AG09309 (cell line): ENCODE results near the gene ATAD3B.
"Not testable (repeated sequence)": the region's sequence is repeated elsewhere in the genome, so short reads cannot be mapped to it uniquely, and the experiment has no call there.

Experiments used
- DNase-seq: peaks from one replicate; pipeline ENCODE4 v3.0.0-alpha.2; 2010; ENCODE audit warnings: low read depth
- H3K4me3 ChIP-seq: 2 replicates; pipeline ENCODE4 v1.5.1; 2011; ENCODE audit warnings: mild to moderate bottlenecking, low read depth, low read length, moderate library complexity; ENCODE audit not compliant: control insufficient read depth
- TF ChIP-seq, protein P1 (sequence below): IDR thresholded peaks from 2 replicates; pipeline ENCODE4 v1.5.1; 2011; ENCODE audit warnings: mild to moderate bottlenecking, low read depth, low read length, inconsistent platforms; ENCODE audit not compliant: insufficient read depth, control insufficient read depth; ENCODE audit errors: missing control alignments

ATAD3B gene

DNA sequence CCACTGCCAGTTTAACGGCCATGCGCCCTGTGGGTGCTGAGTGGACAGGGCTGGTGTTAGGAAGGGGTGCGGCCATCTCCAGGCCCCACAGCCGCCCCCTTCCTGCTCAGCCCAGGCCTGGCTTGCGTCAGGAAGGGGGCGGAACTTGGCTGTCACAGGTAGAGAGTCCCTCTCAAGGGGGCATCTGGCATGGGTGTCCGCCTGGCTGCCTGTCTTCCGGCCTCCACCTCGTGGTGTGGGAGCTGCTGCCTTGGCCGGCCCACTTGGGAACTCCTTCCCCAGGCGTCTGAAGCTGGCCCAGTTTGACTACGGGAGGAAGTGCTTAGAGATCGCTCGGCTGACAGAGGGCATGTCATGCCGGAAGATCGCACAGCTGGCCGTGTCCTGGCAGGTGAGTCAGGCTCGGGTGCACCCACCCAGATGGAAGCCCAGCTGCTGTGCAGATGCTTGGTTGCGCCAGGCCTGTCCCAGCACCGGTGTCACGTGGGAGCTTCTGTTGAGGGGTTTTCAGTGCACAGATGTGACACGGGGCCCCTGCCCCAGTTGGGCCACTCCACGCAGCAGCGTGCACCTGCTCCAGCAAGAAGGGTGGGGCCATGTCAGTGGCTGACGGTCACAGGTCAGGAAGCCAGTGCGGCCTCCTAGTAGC is 9.1 kb upstream of the ATAD3B start:
- TF ChIP-seq, protein P1, sequence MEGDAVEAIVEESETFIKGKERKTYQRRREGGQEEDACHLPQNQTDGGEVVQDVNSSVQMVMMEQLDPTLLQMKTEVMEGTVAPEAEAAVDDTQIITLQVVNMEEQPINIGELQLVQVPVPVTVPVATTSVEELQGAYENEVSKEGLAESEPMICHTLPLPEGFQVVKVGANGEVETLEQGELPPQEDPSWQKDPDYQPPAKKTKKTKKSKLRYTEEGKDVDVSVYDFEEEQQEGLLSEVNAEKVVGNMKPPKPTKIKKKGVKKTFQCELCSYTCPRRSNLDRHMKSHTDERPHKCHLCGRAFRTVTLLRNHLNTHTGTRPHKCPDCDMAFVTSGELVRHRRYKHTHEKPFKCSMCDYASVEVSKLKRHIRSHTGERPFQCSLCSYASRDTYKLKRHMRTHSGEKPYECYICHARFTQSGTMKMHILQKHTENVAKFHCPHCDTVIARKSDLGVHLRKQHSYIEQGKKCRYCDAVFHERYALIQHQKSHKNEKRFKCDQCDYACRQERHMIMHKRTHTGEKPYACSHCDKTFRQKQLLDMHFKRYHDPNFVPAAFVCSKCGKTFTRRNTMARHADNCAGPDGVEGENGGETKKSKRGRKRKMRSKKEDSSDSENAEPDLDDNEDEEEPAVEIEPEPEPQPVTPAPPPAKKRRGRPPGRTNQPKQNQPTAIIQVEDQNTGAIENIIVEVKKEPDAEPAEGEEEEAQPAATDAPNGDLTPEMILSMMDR = no peak
- H3K4me3 ChIP-seq = no peak overlapping the region
- DNase-seq = no peak

- H3K4me3 ChIP-seq = no peak overlapping the region
- TF ChIP-seq, protein P1 = no peak
- no peak for DNase-seq
Observed at GRCh38 chr1:1463312-1463711, 8.3 kb upstream of the ATAD3B start.

DNA sequence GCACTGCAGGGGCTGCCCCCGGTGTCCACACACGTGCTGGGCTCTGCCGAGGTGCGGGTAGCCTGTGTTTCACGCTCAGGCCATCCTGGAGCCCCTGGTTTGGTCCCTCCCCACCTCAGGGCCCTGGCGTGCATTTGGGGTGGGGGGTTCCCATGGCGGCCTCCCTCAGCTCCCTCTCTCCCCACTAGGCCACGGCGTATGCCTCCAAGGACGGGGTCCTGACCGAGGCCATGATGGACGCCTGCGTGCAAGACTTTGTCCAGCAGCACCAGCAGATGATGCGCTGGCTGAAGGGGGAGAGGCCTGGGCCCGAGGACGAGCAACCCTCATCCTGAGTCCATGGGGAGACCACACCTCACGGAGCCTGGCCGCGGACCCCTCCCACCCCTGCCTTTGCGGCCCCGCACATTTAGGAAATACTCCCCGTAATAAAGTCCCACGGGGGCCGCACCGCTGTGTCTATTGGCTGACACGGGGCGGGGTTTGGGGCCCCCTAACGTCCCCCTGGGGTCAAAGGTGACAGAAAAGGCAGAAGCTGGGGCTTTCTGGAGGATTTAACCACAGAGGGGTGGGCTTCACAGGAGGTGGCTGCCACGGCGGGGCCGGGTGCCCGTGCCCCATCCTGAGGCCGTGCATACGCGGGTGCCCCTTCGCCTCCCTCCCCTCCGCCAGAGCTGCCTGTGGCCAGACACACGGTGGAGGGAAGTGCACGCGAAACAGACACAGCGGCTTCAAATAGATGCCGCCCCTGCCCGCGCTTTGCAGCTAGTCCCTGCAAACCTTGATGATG is 3.2 kb upstream of the ATAD3B start:
- DNase-seq, H3K4me3 ChIP-seq: not testable (repeated sequence)

GRCh38 chr1:1470626-1471388 is 758 bp upstream of the ATAD3B start:
- DNase-seq = no peak
- peak overlapping the region; percentile 46 for H3K4me3 ChIP-seq
- TF ChIP-seq, protein P1 = no peak

DNA sequence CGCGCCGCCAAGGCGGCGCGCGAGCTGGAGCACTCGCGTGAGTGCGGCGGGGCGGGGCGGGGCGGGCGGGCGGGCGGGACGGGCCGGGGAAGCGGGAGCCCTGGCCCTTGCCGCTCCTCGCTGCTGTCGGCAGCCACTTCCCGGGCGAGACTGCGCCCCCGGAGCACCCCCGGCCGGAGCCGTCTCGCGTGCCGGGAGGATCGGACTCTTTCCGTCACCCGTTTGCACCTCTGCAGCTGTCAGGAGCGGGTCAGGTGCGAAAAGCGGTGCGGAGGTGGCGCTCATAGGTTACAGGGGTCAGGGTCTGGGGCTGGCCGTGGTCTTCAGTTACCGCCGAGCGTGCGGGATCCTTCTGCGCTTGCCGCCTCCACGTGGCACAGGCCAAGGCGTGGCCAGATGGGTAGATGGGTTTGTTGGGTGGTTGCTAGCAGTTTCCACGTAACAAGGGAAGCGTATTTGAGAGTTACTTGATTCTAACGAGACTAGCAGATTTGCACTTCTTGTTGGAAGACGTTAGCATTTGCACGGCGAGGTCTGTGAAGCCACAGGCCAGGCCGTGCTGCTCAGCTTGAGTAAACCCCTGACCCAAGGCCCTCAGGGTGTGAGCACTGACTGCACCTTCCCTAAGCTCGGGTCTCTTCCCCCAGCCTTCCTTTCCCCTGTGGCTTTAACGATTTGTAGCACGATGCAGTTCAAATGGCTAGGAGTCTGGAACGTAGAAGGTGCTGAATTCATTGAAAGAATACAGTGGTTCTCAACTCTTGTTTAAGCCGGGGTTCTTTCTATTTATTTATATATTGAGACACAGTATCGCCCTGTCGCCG is 700 bp downstream of the ATAD3B start:
- H3K4me3 ChIP-seq = peak overlapping the region; percentile 57
- DNase-seq = not testable (repeated sequence)

DNA sequence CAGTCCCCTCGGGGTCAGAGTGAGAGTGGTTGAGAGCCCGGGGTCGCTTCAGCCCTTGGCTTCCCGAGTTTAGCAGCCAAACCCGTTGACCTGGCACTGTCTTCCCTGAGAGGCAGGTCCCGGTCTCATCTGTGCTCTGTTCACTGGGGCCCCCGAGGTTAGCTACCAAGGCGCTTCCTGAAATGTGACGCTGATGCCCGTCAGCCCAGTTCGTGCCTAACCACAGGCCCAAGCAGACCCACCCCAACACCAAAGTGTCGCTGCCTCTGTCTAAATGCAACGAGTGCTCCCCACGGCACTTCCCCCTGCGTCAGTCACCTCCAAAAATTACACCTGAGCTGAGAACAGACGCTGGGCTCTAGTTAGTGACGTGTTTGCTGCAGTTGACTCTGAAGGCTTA is 4.4 kb downstream of the ATAD3B start:
- H3K4me3 ChIP-seq, DNase-seq: not testable (repeated sequence)

DNA sequence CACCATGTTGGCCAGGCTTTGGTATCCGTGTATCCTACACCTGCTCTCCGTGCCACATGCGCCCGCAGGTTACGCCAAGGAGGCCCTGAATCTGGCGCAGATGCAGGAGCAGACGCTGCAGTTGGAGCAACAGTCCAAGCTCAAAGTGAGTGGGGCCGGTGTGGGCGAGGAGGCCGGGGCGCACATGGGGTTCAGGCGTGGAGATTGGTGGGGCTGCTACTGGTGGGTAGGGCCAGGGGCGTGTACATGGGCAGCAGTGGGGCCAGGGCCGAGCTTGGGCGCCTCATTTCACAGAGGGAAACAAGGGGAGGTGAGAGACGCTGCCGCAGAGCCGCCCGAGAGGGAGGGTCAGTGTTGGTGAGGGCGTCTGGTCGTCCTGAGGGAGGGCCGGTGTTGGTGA is 5.6 kb downstream of the ATAD3B start:
- TF ChIP-seq, protein P1 = no peak
- no peak overlapping the region for H3K4me3 ChIP-seq
- DNase-seq = no peak
